ENCODE results near the gene PRPF38B. TPM values are rescaled to one million over a fixed set of nuclear protein-coding genes. Genes with fewer than 3 reads are reported as not detected.

Gene PRPF38B
- total RNA-seq, 6 donors from 2014 or later = 28.9 to 81.7 (median 35.5) TPM

GRCh38 chr1:108646265-108646647 is 45.9 kb upstream of the PRPF38B start:
- H3K4me1 ChIP-seq = peaks cover 9 to 35% (median 22%) of the 10 kb centered on the region in 4 donors
- no peaks in the 10 kb centered on the region for H3K27me3 ChIP-seq
- no peak for TF ChIP-seq EP300 (IDR thresholded peaks at IDR 0.05)
- no peak for TF ChIP-seq POLR2AphosphoS5 (IDR thresholded peaks at IDR 0.05)
- no peak for TF ChIP-seq POLR2A (IDR thresholded peaks at IDR 0.05)
- TF ChIP-seq CTCF (IDR thresholded peaks at IDR 0.05) = no peak
- DNase-seq (no peak), ATAC-seq (ENCODE audit: low FRiP score in 2 of 2) (no peak)
- 79 to 81% methylated on average over 4 of the region's 4 CpGs for WGBS, 2 donors
- no peak overlapping the region for H3K4me3 ChIP-seq
- peak overlapping the region; percentile 87 to 92 (median 90) for H3K27ac ChIP-seq
- H3K36me3 ChIP-seq = no peaks in the 10 kb centered on the region
- H3K9me3 ChIP-seq = no peaks in the 10 kb centered on the region

- no peak overlapping the region for H3K4me3 ChIP-seq
- ATAC-seq (ENCODE audit: low FRiP score in 2 of 2) (peak; percentile 82 to 87), DNase-seq (peak; percentile 29 to 85)
- H3K36me3 ChIP-seq = no peaks in the 10 kb centered on the region
- H3K9me3 ChIP-seq = no peaks in the 10 kb centered on the region
- H3K27me3 ChIP-seq = no peaks in the 10 kb centered on the region
- H3K4me1 ChIP-seq = peaks cover 9 to 35% (median 22%) of the 10 kb centered on the region in 4 donors
- H3K27ac ChIP-seq = peak overlapping the region; percentile 87 to 92 (median 90)
- TF ChIP-seq POLR2A (IDR thresholded peaks at IDR 0.05) (peak in 1 of 4 donors; percentile 70), EP300 (IDR thresholded peaks at IDR 0.05) (peak in 2 of 4 donors; percentile 54 to 61), CTCF (IDR thresholded peaks at IDR 0.05) (no peak), POLR2AphosphoS5 (IDR thresholded peaks at IDR 0.05) (peak; percentile 68 to 88)
- WGBS, 2 donors = 50 to 72% methylated on average over 11 of the region's 11 CpGs
Observed at GRCh38 chr1:108646648-108647269, 45.4 kb upstream of the PRPF38B start.

- H3K27ac ChIP-seq = no peak overlapping the region
- no peak overlapping the region for H3K4me3 ChIP-seq
Observed at GRCh38 chr1:108653431-108654105, 38.5 kb upstream of the PRPF38B start.

GRCh38 chr1:108657356-108658080 is 34.6 kb upstream of the PRPF38B start:
- 80 to 81% methylated on average over 5 of the region's 5 CpGs for WGBS, 2 donors
- no peak overlapping the region for H3K4me3 ChIP-seq
- TF ChIP-seq CTCF (IDR thresholded peaks at IDR 0.05) (no peak), POLR2AphosphoS5 (IDR thresholded peaks at IDR 0.05) (no peak), POLR2A (IDR thresholded peaks at IDR 0.05) (no peak), EP300 (IDR thresholded peaks at IDR 0.05) (no peak)
- peaks cover 0 to 10% (median 5%) of the 10 kb centered on the region in 4 donors for H3K4me1 ChIP-seq
- no peak overlapping the region for H3K27ac ChIP-seq
- no peaks in the 10 kb centered on the region for H3K27me3 ChIP-seq
- ATAC-seq (ENCODE audit: low FRiP score in 2 of 2) (no peak), DNase-seq (no peak)
- H3K36me3 ChIP-seq = no peaks in the 10 kb centered on the region
- H3K9me3 ChIP-seq = no peaks in the 10 kb centered on the region

More at GRCh38 chr1:108653431-108654105, 38.5 kb upstream of the PRPF38B start:
- H3K36me3 ChIP-seq = no peaks in the 10 kb centered on the region
- no peaks in the 10 kb centered on the region for H3K4me1 ChIP-seq
- WGBS, 2 donors = 40 to 60% methylated on average over 2 of the region's 2 CpGs
- ATAC-seq (ENCODE audit: low FRiP score in 2 of 2) (no peak), DNase-seq (no peak)
- TF ChIP-seq EP300 (IDR thresholded peaks at IDR 0.05) = no peak
- no peak for TF ChIP-seq POLR2AphosphoS5 (IDR thresholded peaks at IDR 0.05)
- TF ChIP-seq CTCF (IDR thresholded peaks at IDR 0.05) = no peak
- no peak for TF ChIP-seq POLR2A (IDR thresholded peaks at IDR 0.05)
- H3K27me3 ChIP-seq = no peaks in the 10 kb centered on the region
- no peaks in the 10 kb centered on the region for H3K9me3 ChIP-seq
